Measurements from ENCODE around the gene WDR72. TPM values are rescaled to one million over a fixed set of nuclear protein-coding genes. Genes with fewer than 3 reads are reported as not detected.

The WDR72 gene
- total RNA-seq, 1 donor from 2014 or later: 2.3 TPM

DNA sequence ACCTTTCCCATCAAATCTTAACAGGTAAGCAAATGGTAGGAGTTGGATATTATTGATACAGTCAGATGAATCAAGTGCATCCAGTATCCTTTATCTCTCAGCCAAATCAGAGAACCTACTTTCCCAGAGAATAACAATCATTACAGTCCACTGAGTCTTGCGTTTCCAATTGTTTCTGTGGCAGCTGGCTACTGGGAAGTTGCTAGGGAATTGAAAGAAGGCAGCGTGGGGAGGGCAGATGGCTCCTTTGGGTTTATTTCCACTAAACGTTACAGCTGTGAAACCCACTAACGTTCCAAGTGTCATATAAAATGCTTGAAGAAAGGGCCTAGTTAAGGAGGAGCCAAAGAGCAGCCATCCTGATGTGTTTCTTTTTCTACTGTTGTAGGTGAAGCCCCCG is 78.4 kb downstream of the WDR72 start:
- DNase-seq (ENCODE audit: low read depth): no peak
- no peak overlapping the region for H3K4me3 ChIP-seq (ENCODE audit: low read depth, low read length)
- TF ChIP-seq, protein P1, sequence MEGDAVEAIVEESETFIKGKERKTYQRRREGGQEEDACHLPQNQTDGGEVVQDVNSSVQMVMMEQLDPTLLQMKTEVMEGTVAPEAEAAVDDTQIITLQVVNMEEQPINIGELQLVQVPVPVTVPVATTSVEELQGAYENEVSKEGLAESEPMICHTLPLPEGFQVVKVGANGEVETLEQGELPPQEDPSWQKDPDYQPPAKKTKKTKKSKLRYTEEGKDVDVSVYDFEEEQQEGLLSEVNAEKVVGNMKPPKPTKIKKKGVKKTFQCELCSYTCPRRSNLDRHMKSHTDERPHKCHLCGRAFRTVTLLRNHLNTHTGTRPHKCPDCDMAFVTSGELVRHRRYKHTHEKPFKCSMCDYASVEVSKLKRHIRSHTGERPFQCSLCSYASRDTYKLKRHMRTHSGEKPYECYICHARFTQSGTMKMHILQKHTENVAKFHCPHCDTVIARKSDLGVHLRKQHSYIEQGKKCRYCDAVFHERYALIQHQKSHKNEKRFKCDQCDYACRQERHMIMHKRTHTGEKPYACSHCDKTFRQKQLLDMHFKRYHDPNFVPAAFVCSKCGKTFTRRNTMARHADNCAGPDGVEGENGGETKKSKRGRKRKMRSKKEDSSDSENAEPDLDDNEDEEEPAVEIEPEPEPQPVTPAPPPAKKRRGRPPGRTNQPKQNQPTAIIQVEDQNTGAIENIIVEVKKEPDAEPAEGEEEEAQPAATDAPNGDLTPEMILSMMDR (conservative IDR thresholded peaks at IDR 0.05; ENCODE audit: low read depth, low read length): no peak

DNA sequence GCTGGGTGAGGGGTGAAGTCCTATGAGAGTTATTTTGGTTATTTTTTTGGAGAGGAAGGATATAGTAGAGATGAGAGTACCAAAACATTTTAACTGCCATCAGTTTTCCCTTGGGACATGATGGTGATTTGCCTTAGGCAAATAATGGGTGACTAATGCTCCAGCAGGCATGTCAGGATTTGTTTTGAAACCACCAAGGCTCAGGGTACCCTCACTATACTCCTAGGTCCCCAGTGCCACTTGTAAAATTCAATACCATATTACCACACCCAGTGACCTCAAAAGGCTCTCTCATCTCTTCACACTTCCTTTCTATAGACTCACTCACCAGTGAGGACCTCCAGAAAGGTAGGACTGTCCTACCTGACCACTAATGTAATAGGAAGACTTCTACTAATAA is 83.6 kb downstream of the WDR72 start:
- DNase-seq (ENCODE audit: low read depth): no peak
- H3K4me3 ChIP-seq (ENCODE audit: low read depth, low read length): no peak overlapping the region
- TF ChIP-seq, protein P1 (conservative IDR thresholded peaks at IDR 0.05; ENCODE audit: low read depth, low read length): no peak

DNA sequence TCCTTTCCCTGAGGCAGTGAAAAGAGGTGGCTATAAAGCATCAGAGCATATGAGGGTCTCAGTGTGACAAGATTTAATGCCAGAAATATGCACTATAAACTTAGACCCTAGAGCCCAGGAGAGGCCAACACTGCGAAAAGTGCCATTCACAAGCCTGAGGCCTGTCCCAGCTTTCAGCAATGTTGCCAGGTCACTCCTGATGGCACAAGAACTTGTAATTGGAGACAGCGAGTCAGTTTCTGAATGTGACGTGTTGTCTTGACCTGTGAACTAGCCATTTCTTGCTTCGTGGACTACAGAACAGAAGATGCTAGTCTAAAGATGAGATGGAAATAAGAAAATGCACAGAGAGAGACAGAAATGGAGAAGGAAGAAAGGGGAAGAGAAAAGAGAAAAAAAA is 87.9 kb downstream of the WDR72 start:
- TF ChIP-seq, protein P1 (conservative IDR thresholded peaks at IDR 0.05; ENCODE audit: low read depth, low read length): no peak
- no peak overlapping the region for H3K4me3 ChIP-seq (ENCODE audit: low read depth, low read length)
- DNase-seq (ENCODE audit: low read depth): no peak

DNA sequence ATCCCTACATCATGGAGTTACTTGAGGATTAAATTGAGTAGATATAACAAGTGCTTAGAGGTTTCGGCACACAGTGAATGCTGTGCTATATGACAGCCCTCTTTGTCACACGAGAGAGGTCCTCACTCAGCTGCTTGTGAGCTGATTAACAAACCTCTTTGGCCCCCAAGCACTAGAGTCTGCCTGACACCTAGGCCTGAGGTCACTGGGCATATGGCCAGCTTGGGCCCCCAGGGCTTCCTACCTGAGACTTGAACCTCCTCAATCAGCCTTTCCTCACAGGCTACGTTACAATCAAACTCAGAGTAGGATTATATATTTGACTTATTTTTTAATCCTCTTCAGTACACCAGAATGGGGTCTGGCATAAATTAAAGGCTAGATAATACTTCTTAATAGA is 88.8 kb downstream of the WDR72 start:
- TF ChIP-seq, protein P1 (conservative IDR thresholded peaks at IDR 0.05; ENCODE audit: low read depth, low read length): no peak
- no peak for DNase-seq (ENCODE audit: low read depth)
- no peak overlapping the region for H3K4me3 ChIP-seq (ENCODE audit: low read depth, low read length)

DNA sequence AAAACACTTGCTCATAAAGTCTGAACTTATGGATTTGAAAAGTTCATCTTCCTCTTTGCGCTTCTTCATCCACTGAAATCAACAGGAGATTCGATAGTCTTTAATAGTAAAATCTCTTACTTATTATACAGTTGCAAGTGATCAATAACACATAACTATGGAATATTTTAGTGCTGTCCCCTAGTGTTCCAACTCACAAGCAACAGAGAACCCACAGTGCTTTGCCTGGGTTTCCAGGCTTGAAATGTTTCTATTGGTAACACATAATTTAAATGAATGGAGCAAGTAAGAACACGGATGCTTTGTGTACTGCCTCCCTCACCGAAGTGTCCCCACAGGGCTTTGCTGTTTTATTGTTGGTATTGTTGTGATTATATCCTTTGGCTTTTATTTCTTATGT is 93.5 kb downstream of the WDR72 start:
- H3K4me3 ChIP-seq (ENCODE audit: low read depth, low read length): no peak overlapping the region
- DNase-seq (ENCODE audit: low read depth): no peak
- TF ChIP-seq, protein P1 (conservative IDR thresholded peaks at IDR 0.05; ENCODE audit: low read depth, low read length): peak; percentile 46

DNA sequence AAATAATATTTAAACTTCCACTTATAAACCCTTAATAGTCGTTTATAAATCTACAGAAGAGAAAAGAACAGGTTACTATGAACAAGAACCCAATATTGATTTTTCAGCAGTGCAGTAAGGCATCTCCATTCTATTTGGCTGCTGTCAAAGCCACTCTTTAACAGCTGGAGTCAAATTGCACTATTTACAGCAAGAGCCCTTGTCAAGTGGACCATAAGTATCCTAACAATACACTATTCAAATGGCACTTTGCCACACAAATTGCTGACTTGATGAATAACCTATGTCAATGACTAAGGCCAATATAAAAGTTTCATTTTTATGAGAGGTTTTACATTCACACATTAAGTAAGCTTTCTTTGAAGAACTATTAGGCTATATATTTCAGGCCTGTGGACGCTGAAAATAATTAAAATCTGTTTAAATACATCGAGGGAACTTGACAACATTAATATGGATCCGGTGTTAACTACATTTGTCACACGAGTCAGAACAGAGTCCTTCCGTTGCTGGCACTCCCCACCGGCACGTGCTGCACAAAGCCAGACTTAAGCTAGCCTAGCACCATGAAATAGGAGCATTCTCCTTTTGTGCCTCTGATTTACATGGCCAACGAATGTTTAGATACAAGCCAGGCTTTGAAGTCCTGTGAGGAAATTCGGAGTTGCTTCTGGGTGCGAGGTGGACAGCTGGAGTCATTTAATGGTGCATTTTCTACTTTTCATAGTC is 100.5 kb downstream of the WDR72 start:
- TF ChIP-seq, protein P1 (conservative IDR thresholded peaks at IDR 0.05; ENCODE audit: low read depth, low read length): no peak
- H3K4me3 ChIP-seq (ENCODE audit: low read depth, low read length): no peak overlapping the region
- no peak for DNase-seq (ENCODE audit: low read depth)

DNA sequence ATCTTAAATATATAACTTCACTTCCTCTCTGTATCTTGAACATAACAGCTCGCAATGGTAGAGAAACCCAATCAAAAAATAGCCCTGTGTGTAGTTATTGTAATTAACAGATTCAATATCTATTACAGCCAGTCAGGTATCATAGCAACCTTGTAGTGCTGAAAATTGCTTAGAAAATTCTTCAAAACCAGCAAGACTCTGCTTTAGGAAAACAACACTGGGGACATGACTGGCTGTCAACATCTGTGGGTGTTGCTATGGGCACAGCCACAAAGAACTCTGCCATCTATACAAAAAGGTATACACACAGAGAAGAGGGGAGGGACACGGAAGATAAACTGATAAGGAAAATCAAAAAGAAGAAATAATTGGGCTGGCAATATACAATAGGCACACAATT is 101.2 kb downstream of the WDR72 start:
- TF ChIP-seq, protein P1 (conservative IDR thresholded peaks at IDR 0.05; ENCODE audit: low read depth, low read length): no peak
- no peak overlapping the region for H3K4me3 ChIP-seq (ENCODE audit: low read depth, low read length)
- DNase-seq (ENCODE audit: low read depth): no peak
